ENCODE results near the gene ADGRL1.

DNA sequence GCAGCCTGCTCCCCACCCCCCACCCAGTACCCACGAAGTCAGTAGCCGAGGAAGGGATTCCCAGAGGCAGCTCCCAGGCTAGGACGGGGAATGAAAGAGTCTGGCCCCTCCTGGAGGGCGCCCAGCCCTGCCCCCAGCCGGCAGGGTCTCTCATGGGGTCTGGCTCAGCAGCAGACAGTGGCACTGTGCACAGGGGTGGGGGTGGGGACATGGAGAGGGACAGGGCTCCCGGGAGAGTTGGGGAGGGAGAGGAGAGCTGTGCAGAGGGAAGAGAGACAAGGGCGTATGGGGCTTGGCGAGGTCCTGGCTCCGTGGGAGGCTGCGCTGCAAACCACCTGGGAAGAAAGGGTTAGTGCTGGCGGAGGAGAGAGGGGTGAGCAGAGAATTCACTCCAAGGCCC is 41.9 kb downstream of the ADGRL1 start:
- TF ChIP-seq, protein P1, sequence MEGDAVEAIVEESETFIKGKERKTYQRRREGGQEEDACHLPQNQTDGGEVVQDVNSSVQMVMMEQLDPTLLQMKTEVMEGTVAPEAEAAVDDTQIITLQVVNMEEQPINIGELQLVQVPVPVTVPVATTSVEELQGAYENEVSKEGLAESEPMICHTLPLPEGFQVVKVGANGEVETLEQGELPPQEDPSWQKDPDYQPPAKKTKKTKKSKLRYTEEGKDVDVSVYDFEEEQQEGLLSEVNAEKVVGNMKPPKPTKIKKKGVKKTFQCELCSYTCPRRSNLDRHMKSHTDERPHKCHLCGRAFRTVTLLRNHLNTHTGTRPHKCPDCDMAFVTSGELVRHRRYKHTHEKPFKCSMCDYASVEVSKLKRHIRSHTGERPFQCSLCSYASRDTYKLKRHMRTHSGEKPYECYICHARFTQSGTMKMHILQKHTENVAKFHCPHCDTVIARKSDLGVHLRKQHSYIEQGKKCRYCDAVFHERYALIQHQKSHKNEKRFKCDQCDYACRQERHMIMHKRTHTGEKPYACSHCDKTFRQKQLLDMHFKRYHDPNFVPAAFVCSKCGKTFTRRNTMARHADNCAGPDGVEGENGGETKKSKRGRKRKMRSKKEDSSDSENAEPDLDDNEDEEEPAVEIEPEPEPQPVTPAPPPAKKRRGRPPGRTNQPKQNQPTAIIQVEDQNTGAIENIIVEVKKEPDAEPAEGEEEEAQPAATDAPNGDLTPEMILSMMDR (IDR thresholded peaks at IDR 0.05) = no peak
- no peak for TF ChIP-seq POLR2A (IDR thresholded peaks at IDR 0.05)
- TF ChIP-seq POLR2AphosphoS5 (IDR thresholded peaks at IDR 0.05) = no peak

Data from breast epithelium (tissue), 3 donors.